Measurements from ENCODE around the gene LPO. TPM values are rescaled to one million over a fixed set of nuclear protein-coding genes. Genes with fewer than 3 reads are reported as not detected.

LPO gene
- total RNA-seq, 1 donor from 2014 or later: 0.31 TPM

- DNase-seq (ENCODE audit: low spot score): no peak
- no peaks in the 10 kb centered on the region for H3K9me3 Mint-ChIP-seq (ENCODE audit: unreplicated experiment)
- H3K36me3 Mint-ChIP-seq (ENCODE audit: low read depth, unreplicated experiment): no peaks in the 10 kb centered on the region
- H3K4me1 Mint-ChIP-seq (ENCODE audit: unreplicated experiment): no peaks in the 10 kb centered on the region
- no peak within 1 kb of the TSS for H3K4me3 Mint-ChIP-seq (ENCODE audit: unreplicated experiment)
- peaks cover 11% of the 10 kb centered on the region for H3K27me3 Mint-ChIP-seq (ENCODE audit: unreplicated experiment)
- H3K27ac Mint-ChIP-seq (ENCODE audit: unreplicated experiment): no peak within 1 kb of the TSS
- TF ChIP-seq CTCF (IDR thresholded peaks at IDR 0.05; ENCODE audit: unreplicated experiment): no peak
These were observed 42.3 kb downstream of the LPO start, which contains the start of gene MPO for GRCh38 chr17:58280480-58281217. Gene MPO, minus strand, starts transcription at chr17:58280935. Its CDS starts 177 bp downstream, at chr17:58280758.

- Mint-ChIP-seq H3K36me3 (ENCODE audit: low read depth, unreplicated experiment) (no peaks in the 10 kb centered on the region), H3K4me1 (ENCODE audit: unreplicated experiment) (no peaks in the 10 kb centered on the region), H3K9me3 (ENCODE audit: unreplicated experiment) (no peaks in the 10 kb centered on the region), H3K27me3 (ENCODE audit: unreplicated experiment) (peaks cover 11% of the 10 kb centered on the region), H3K27ac (ENCODE audit: unreplicated experiment) (no peak overlapping the region), H3K4me3 (ENCODE audit: unreplicated experiment) (no peak overlapping the region)
- no peak for TF ChIP-seq CTCF (IDR thresholded peaks at IDR 0.05; ENCODE audit: unreplicated experiment)
- DNase-seq (ENCODE audit: low spot score): no peak
These were observed 43.2 kb downstream of the LPO start for GRCh38 chr17:58281511-58282011.

- Mint-ChIP-seq H3K9me3 (ENCODE audit: unreplicated experiment) (no peaks in the 10 kb centered on the region), H3K27ac (ENCODE audit: unreplicated experiment) (no peak overlapping the region), H3K36me3 (ENCODE audit: low read depth, unreplicated experiment) (no peaks in the 10 kb centered on the region), H3K27me3 (ENCODE audit: unreplicated experiment) (peaks cover 11% of the 10 kb centered on the region), H3K4me1 (ENCODE audit: unreplicated experiment) (no peaks in the 10 kb centered on the region), H3K4me3 (ENCODE audit: unreplicated experiment) (no peak overlapping the region)
- no peak for DNase-seq (ENCODE audit: low spot score)
- no peak for TF ChIP-seq CTCF (IDR thresholded peaks at IDR 0.05; ENCODE audit: unreplicated experiment)
These were observed 44.1 kb downstream of the LPO start for GRCh38 chr17:58282442-58282841.

- no peak for DNase-seq (ENCODE audit: low spot score)
- Mint-ChIP-seq H3K27me3 (ENCODE audit: unreplicated experiment) (peaks cover 11% of the 10 kb centered on the region), H3K36me3 (ENCODE audit: low read depth, unreplicated experiment) (no peaks in the 10 kb centered on the region), H3K9me3 (ENCODE audit: unreplicated experiment) (no peaks in the 10 kb centered on the region), H3K4me3 (ENCODE audit: unreplicated experiment) (no peak overlapping the region), H3K27ac (ENCODE audit: unreplicated experiment) (no peak overlapping the region), H3K4me1 (ENCODE audit: unreplicated experiment) (no peaks in the 10 kb centered on the region)
- no peak for TF ChIP-seq CTCF (IDR thresholded peaks at IDR 0.05; ENCODE audit: unreplicated experiment)
These were observed 45.6 kb downstream of the LPO start for GRCh38 chr17:58283674-58284612.

Measured in endothelial cell (in vitro differentiated cells).